Body of pancreas (tissue), 4 donors: ENCODE data around the gene TSPAN33.

Source experiments
- CTCF ChIP-seq, 7 experiments: fragments of 450-650 bp in 4 of 7; fragments of 200-600 bp in 3 of 7; sonication (generic) in 3 of 7; IDR thresholded peaks; one replicate each; pipeline ENCODE4 v1.5.1; 2016 to 2019; ENCODE audit warnings: antibody characterized with exemption in 7 of 7
- POLR2A ChIP-seq, 3 donors: fragments of 450-650 bp; IDR thresholded peaks; one replicate each; pipeline ENCODE4 v1.6.1; 2016; ENCODE audit warnings: antibody characterized with exemption in 3 of 3, mild to moderate bottlenecking in 2 of 3

GRCh38 chr7:129191272-129191671, 46.8 kb downstream of the TSPAN33 start:
- TF ChIP-seq CTCF (IDR thresholded peaks at IDR 0.05) (no peak), POLR2A (IDR thresholded peaks at IDR 0.05) (no peak)
